Fibroblast of mammary gland (primary cell): ENCODE results near the gene ZSCAN31.

Experiments
- DNase-seq: peaks from one replicate; pipeline ENCODE4 v3.0.0-alpha.2; 2010; ENCODE audit warnings: low read depth
- H3K4me3 ChIP-seq: 2 replicates; pipeline ENCODE4 v1.5.1; 2011; ENCODE audit warnings: low read depth, mild to moderate bottlenecking, low read length, moderate library complexity; ENCODE audit not compliant: control insufficient read depth
- TF ChIP-seq, protein P1 (sequence below): conservative IDR thresholded peaks from 2 replicates; pipeline ENCODE4 v1.5.1; 2011; ENCODE audit warnings: low read depth, low read length, inconsistent platforms; ENCODE audit not compliant: control insufficient read depth, insufficient read depth

The ZSCAN31 gene

DNA sequence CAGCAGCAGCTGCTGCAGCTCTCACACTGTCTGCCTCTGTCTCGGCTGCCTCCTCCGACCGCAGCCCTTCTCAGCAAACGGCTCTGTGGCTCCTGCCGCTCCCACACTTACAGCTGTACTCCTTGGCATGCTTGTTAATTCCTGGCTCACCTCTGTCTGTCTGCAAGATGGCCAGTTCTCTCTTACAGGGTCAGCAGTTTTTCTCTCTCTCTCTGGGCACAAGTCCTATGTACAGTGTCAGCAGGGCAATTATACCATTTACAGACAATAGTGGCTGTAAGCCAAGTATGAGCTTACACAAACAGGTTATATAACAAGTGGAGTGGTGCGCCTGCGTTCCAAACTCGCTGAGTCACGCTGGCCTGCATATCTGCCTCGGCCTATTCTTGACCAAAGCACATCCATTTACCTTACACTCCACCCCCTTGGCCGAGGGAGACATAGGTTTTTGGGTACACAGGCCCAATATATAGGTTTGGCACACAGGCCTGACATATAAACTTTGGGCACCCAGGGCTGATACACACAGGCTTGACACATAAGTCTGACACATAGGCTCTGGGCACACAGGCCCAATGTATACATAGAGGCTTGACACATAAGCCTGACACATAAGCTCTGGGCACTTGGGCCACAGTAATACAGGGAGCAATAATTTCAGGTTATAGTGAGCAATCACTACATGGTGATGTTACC, 18.2 kb upstream of the ZSCAN31 start:
- TF ChIP-seq, protein P1, sequence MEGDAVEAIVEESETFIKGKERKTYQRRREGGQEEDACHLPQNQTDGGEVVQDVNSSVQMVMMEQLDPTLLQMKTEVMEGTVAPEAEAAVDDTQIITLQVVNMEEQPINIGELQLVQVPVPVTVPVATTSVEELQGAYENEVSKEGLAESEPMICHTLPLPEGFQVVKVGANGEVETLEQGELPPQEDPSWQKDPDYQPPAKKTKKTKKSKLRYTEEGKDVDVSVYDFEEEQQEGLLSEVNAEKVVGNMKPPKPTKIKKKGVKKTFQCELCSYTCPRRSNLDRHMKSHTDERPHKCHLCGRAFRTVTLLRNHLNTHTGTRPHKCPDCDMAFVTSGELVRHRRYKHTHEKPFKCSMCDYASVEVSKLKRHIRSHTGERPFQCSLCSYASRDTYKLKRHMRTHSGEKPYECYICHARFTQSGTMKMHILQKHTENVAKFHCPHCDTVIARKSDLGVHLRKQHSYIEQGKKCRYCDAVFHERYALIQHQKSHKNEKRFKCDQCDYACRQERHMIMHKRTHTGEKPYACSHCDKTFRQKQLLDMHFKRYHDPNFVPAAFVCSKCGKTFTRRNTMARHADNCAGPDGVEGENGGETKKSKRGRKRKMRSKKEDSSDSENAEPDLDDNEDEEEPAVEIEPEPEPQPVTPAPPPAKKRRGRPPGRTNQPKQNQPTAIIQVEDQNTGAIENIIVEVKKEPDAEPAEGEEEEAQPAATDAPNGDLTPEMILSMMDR: no peak
- H3K4me3 ChIP-seq: peak overlapping the region; percentile 13
- peak; percentile 84 for DNase-seq

DNA sequence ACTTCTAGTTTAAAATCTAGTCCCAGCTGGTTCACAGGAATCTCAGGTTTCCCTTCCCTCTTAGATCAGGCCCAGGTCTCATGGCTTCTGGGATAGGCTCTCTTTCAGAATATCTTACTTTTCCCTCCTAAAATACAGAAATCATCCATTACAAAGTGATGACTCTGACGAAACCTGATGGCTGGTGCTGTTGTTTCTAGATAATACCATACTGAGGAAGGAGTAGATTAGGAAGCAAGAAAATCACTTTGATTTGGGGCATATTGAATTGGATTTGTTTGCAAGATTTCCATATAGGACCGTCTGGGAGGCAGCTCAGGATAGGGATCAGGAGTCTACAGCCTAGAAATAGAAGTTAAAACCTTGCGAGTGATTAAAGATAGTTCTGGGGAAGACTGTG, 17.4 kb upstream of the ZSCAN31 start:
- no peak for DNase-seq
- TF ChIP-seq, protein P1: no peak
- no peak overlapping the region for H3K4me3 ChIP-seq

DNA sequence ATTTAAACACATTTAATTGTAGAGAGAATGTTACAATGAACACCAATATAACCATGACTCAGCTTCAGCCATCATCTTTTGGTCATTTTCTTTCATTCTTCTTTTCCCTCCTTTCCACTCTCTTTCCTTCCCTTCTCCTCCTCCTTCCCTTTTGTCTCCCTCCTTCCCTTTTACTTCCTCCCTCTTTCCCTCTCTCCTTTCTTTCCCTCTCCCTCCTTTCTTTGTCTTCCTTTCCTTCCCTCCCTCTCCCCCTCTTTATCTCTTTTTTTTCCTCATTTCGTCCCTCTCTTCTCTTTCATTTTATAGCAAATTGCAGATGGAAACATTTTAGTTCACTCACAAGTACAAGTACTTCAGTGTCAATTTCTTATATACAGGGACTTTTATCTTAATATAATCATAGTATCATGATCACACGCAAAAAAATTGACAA, 15.6 kb upstream of the ZSCAN31 start:
- no peak overlapping the region for H3K4me3 ChIP-seq
- DNase-seq: no peak
- TF ChIP-seq, protein P1: no peak

DNA sequence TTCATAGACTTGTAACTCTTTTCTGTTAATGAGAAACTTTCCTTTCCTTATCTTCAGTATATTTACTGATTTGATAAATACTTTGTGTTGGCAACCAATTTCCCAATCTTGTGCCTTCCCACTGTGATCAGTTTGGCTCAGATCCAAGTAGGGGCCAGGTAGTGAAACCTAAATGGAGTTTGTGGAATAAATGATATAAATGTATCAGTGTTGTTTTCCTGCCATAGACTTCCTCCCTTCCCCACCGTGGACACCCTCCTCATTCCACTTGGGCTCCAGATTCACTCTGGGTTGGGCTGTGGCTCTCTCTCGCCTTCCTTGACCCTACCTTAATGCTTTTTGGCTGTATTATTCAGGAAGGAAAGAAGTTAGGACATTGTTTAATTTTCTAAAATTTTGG, 15.1 kb upstream of the ZSCAN31 start:
- H3K4me3 ChIP-seq: no peak overlapping the region
- no peak for DNase-seq
- TF ChIP-seq, protein P1: no peak

DNA sequence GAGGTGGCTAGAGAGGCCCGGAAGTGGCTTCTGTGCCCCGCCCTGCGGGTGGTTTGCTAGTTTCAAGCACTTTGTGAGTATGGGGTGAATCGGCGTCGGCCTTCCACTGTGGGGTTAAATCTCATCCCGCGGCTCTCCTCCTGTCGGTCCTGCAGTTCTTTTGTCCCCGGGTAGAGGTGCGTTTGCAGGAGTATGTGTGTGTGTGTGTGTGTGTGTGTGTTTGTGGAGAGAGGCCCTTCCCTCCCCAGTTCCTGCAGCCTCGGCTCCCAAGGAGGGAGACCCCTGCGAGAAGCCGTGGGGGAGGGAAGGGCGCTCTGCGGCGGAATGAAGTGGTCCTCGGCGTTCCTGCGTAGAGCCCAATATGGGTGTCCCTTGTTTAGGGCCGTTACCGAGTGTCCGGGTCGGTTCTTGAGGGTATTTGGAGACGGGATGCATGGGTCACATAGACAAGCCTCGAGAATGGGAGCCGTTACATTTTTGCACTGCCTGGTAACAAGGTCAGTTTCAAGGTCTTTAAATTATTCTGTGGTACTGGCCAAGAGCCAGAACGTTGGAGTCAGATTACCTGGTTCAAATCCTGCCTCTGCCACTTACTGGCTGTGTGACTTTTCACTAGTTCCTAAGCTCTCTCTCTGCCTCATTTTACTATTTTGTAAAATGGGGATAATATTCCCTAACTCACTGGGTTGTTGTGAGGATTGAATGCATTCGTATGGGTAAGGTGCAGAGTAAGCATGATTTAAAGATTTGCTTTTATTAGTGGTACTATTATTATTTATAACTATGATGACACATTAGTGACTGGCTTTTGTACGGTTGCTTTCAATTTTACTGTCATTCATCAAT, 14.2 kb upstream of the ZSCAN31 start, which contains the start of gene ZKSCAN3:
Gene ZKSCAN3 (plus strand): TSS at position 56 of the 846 bp plus-strand sequence. CDS start 9,640 bp downstream, outside the sequence.
- DNase-seq: peak; percentile 72

DNA sequence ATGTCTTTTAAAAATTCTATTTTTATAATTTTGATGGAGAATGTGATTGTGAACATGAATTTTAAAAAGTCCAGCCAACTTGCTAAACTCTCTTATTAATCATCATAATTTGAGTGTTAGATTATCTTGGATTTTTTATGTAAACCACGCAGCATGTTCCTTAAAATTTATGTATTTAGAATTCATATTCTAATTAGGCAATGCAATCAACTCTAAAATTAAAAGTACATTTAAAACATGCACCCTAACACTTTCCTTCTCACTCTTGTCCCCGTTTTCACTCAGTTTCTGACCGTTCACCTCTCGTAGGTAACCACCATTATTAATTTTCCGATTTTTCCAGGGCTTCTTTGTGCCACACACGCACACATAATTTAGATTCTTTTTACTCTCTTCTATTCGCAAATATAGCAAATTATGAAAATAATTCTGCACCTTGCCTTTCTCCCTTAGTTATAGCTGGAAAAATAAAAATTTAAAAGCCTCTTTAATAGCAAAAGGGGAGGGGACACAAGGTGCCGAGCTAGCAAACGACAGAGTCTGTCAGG, 13.5 kb upstream of the ZSCAN31 start:
- peak overlapping the region; percentile 84 for H3K4me3 ChIP-seq

More for the DNA sequence above, 14.2 kb upstream of the ZSCAN31 start, which contains the start of gene ZKSCAN3:
- TF ChIP-seq, protein P1: no peak
- peak within 1 kb of the TSS; percentile 84 for H3K4me3 ChIP-seq

More for the DNA sequence above, 13.5 kb upstream of the ZSCAN31 start:
- DNase-seq: no peak
- TF ChIP-seq, protein P1: no peak
